Right lobe of liver (tissue), 4 donors: ENCODE measurements around the gene OR2T3.
"Not testable (repeated sequence)": the region's sequence is repeated elsewhere in the genome, so short reads cannot be mapped to it uniquely, and the experiment has no call there.

Source experiments
- CTCF ChIP-seq, 4 donors: fragments of 200-600 bp in 3 of 4; fragments of 450-650 bp in 1 of 4; IDR thresholded peaks; one replicate each; pipeline versions ENCODE4 v1.5.1 to v1.8.0; 2016 to 2022; ENCODE audit warnings: antibody characterized with exemption in 4 of 4, mild to moderate bottlenecking in 2 of 4
- POLR2A ChIP-seq: fragments of 450-650 bp; IDR thresholded peaks from one replicate; pipeline ENCODE4 v1.6.1; 2017; ENCODE audit warnings: antibody characterized with exemption, mild to moderate bottlenecking
- donor health status: DM: no; HTN: no; CAD: no.
- donor health status: DM: no; HTN: no; CAD: no.
- donor health status: DM: no; HTN: yes; CAD: no.

GRCh38 chr1:248427526-248428191 lies 45.5 kb upstream of the OR2T3 start:
- TF ChIP-seq CTCF (IDR thresholded peaks at IDR 0.05); POLR2A: not testable (repeated sequence)
